Suppressor macrophage (primary cell): ENCODE results near the gene KLK10.

Experiments
- DNase-seq, 4 experiments: peaks; one replicate each; pipeline ENCODE4 v3.0.0-alpha.2; 2020 to 2022
- total RNA-seq, 17 experiments: gene quantifications; one replicate each; lab custom pipeline; 2026; ENCODE audit warnings: mixed read lengths in 6 of 17, inconsistent platforms in 3 of 17; lab: John Stamatoyannopoulos, UW

KLK10 gene, protein sequence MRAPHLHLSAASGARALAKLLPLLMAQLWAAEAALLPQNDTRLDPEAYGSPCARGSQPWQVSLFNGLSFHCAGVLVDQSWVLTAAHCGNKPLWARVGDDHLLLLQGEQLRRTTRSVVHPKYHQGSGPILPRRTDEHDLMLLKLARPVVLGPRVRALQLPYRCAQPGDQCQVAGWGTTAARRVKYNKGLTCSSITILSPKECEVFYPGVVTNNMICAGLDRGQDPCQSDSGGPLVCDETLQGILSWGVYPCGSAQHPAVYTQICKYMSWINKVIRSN
- 0 to 2.0 (median 0) reads per million in 17 experiments for total RNA-seq

DNA sequence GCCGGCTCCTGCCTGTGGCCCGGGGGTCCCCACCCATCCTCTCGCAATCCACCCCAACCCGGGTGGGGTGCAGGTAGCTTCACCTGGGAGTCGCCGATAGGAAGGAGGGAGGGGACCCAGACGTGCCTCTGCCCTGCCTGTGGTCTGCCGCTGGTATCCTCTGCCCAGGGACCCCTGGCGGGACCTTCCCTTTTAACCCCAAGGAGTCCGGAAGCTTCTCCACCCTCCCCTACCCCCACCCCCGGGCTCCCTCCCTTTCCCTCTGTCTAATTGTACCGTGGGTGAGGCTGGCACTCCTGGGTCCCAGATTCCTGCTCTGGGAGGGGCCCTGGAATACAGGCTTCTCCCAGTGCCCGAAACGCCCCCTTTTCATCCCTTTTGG is at the start of gene KLK10:
TSS of gene KLK10 (minus strand) at position 166 of the 382 bp plus-strand sequence. CDS start 579 bp downstream, outside the sequence.
- no peak for DNase-seq

DNA sequence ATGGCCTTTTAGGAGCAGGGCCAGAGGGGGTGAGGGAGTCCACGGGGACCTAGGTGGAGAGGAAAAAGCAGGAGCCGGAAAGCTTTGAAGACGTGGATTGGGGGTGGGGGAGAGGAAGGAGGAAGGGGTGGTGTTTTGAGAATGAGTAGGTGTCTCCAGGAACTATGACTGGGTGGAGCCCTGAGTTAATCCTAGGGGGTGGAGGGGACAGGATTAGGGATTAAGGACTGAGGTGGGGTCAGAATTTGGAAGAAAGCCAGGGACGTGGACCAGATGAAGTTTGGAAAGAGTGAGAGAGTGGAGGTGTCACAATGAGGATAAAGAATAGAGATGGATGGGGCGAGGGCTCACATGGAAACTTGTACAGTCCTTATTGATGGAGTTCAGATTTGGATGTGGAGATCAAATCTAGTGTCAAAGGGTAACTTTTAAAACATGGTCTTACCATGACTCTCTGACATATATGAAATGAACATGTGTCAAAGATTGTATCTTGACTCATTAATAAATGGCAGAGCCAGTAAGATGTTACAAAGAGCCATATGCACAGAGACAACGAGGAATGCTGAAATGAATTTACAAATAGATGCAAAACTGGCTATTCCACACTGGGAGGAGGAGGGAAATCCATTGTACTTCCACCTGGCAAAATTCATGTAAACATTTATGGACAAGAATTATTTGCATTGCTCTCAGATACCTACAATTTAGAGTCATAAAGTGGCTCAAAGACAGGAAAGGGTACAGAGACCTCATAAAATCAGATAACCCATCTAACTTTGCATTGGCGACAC is 47.1 kb upstream of the KLK10 start:
- no peak for DNase-seq

DNA sequence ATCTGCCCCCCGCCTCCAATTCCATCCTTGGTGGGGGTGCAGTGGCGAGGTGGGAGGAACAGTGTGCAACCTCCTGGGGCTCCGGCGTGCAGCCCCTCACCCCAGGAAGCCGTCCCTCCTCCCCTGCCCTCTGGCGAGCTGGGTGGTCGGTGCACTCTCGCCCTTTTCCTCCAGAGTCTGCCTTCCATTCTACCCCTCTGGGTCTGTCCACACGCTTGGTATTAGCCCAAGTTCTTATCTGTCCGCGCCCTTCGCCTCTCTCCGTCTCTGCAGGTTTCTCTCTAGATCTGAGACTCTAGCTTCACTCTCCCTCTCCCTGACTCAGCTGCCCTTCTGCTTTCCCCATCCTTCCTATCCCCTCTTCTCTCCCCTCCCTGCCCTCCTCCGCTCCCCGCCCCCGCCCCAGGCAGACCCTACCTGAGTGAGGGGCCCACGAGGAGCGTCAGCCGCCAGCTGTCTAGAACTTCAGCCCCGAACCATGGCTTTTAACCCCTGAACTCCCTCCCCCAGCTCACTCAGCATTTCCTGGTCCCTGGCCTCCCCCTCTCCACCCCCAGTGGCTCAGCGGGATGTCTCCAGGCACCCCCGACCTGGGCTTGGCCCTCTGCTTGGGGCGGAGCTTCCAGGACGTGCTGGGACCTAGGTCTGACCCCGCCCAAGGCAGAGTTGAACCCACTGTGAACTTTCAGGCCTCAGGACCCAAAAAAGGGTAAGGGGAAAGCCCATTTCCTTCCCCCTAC is 45.9 kb upstream of the KLK10 start:
- no peak for DNase-seq

DNA sequence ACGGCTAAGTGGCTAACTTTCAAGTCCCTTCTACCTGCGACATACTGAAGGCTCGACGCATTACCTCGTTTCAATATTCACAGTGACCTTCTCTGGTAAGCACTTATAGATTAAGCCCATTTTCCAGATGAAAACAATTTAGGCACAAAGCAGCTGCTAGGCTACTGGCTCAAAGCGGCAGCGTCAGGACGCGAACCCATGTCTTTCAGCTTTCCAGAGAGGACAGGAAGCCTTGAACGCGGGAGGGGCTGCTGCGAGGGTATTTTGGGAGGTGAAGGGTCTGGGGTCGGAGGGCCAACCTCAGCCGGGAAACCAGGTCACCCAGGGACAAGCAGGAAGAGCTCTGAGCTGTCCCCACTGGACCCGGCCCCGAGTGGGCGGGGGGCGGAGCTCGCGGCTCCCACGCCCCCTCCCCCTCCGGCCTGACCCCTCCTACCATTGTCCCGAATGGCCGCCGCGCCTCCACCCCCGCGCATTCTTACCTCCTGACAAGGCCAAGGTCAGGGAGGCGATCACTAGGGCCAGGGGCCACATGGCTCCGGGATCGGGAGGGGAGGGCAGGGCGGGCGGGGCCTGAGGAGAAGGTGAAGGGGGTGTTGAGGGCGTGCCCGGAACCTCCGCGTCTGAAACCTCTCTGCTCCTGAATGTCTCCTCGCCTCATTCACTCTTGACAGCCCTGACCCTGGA is 45.2 kb upstream of the KLK10 start, which contains the start of gene KLK13:
TSS of gene KLK13 (minus strand) at position 559 of the 687 bp plus-strand sequence. CDS start at position 534, 25 bp downstream.
- DNase-seq, result peak; percentile 9 to 68 (median 41)

DNA sequence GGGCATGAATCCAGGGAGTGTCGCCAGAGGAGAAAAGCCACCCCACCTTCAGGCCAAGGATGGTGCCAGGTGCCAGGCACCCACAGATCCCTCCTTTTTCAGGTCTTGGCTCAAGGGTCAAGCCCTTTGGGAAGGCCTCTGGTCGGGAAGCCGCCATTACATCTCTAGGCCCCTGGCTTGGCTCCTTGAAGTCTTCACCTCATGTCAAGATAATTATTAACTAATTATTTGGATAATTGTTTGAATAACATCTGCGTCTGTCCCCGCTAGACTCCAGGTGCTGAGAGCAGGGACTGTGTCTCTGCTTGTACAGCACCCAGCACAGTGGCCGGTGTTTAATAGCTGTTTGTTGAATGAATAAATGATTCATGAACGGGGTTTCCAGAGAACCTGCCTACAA is 44.2 kb upstream of the KLK10 start:
- DNase-seq, result no peak

DNA sequence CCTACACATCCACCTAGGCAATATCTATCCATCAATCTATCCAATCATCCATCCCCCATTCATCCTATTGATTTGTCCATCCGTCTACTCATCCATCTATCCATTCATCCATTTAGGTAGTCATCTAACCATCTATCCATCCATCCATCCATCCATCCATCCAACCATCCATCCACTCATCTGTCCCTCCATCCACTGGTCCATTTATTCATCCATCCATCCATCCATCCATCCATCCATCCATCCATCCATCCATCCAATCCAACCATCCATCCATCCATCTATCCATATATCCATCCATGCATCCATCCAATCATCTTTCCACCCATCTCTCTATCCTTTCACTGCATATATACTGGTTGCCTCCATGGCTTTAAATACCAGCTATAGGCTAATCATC is 41.5 kb upstream of the KLK10 start:
- no peak for DNase-seq

DNA sequence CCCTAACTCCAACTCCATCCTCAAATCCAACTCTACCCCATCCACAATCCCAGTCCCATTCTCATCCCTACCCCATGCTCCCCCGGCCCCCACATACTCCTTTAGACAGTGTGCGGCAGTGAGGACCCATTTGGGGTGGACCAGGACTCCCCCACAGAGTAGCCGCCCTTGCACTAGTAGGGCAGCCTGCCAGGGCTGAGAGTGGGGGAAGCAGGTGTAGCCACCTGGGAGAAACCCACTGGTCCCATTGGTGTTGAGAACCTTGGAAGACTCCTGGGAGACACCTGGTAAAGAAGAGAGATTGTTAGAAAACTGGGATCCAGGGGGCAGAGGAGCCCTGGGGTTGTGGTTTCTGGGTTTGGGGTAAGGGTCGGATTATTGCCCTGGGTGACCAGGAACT is 40.8 kb upstream of the KLK10 start:
- no peak for DNase-seq

DNA sequence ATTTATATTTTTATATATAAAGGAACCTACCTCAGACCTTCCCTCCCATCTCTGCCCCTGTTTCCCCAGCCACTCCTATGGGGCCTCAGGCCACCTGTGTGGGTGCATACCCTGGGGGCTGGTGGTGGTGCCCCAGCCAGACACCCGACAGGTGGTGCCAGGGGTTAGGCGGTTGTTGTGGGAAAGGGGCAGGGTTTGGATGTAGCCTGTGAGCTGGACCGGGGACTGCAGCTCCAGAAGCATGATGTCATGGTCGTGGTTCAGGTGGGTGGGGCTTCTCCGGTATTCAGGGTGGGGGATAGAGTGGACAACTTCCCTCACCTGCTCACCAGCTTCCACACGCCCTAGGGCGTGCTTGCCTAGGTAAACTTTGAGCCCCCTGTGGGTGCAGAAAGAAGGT is 40.2 kb upstream of the KLK10 start:
- no peak for DNase-seq

DNA sequence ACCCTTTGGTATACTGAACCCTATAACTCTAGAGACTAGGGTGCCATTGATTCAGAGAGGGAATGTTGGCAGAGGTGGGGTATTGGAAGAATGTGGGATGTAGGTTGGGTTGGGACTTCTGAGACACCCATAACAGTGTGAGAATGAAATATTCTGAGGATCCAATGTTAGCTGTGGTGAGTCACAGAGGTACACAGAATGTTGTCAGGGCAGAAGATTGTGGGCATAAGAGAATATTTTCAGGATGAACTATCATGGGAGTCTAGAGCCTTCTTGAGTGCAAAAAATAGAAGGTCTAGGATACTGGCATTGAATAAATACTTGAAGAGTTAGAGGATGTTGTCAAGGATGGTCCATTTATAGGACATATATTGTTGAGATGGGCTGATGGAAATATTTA is 36.4 kb upstream of the KLK10 start:
- no peak for DNase-seq

DNA sequence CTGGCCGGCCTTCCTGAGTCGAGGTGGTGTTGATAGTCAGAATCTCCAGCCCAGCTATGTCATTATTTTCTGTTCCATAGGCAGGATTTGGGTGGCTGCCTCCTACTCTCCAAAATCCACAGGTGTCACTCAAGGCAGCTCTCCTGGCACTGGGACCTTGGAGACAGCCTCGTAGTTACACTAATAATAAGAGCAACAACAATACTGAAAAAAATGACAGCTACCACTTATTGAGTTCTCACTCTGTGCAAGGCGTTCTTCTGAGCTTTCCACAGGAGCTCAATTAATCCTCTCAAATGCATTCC is 27.5 kb upstream of the KLK10 start:
- no peak for DNase-seq

DNA sequence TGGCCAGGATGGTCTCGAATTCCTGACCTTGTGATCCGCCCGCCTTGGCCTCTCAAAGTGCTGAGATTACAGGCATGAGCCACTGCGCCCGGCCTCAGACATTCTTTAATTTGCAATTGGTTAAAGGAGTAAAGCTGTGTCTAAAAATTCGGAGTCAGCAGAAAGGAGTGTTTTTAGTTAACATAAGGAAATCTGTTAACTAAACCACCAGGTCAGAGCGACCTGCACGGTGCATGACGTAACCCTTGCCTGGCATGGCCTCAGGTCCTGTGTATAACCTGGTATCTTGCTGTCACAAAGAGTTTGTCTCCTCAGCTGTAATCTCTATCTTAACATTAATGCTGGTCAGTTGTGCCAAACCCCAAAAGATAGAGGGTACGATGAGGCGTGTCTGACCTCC is 24.8 kb upstream of the KLK10 start:
- DNase-seq, result no peak

DNA sequence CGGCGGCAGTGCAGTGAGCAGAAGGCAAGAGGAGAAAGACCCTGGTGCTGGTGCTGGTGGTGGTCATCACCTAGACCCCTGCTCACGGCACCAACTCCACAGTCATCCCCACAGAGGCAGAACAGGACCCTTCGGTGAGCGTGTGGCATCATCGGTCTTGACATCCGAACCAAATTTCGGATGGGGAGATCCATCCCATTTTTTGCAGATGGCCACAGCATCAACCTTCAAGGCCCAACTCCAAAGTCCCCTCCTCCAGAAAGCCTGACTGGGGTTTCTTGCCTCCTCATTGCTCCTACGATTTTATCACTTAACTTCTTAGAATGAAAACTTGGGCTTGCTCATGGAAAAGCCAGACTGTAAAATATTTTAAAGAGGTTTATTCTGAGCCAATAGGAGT is 24.0 kb upstream of the KLK10 start:
- no peak for DNase-seq

DNA sequence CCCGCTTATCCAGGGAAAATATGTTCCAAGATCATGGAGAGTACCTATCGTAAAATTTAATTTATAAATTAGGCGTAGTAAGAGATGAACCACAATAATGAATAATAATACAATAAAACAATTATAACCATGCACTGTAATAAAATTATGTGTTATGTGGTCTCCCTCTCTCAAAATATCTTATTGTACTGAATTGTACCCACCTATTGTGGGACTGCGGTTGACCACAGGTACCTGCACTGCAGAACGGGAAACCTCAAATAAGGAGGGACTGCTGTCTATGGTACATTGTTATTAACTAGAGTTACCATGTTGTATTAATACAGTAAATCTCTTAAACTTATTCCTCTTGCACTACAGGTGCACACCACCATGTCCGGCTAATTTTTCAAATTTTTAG is 20.6 kb upstream of the KLK10 start:
- no peak for DNase-seq

DNA sequence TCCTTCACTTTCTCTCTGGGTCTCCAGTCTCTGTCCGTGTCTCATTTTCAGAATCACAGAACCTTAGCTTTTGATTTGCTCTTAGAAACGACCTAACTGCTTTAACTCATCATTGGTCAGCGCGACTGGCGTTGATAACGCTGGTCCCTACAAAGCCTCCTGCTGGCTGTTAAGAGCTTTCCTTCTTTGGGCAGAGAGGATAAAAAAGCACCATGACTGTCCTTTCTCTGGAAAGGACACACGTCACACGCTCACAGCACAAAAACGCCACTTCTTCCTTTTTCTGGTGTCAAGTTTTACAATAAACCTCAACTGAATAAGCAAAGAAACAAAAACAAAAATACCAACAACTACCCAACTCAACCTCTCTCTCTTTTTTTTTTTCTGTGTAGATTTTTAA is 17.0 kb upstream of the KLK10 start:
- DNase-seq, result peak in 1 of 4 experiments; percentile 13

DNA sequence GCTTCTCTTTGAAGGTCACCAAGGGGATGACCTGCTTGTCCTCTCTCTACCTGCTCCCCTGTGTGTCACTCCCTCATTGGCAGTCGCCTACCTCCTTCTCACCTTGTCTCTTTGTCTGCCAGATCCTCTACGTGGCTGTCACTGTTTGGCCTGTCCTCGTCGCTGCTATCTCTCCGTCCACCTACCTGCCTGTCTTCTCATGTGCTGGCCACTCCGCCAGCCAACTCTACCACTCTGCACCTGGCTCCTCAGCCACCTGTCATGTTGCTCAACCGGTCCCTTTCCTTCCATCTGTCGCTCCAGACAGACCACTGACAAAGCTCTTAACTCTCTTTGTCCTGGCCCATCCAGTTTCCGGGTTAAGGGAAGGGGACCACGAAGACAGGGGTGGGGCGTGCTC is 15.2 kb upstream of the KLK10 start, which contains the start of gene KLK12:
TSS of gene KLK12 (minus strand) at position 299 of the 400 bp plus-strand sequence. CDS start 381 bp downstream, outside the sequence.
- DNase-seq, result no peak

DNA sequence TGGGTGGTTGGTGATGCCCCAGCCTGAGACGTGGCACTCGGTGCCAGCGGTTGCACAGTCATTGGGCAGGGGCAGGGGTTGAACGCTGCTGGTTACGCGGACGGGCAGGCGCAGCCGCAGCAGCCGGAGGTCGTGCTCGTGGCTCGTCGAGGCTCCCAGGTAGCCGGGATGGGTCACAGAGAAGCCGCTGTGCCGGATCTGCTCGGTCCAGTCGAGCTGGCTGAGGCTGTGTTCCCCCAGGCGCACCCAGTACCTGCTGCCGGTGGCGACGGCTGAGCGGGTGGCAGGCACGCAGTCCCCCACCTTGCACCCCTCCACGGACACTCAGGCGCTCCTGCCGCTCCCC is 12.3 kb upstream of the KLK10 start:
- no peak for DNase-seq

DNA sequence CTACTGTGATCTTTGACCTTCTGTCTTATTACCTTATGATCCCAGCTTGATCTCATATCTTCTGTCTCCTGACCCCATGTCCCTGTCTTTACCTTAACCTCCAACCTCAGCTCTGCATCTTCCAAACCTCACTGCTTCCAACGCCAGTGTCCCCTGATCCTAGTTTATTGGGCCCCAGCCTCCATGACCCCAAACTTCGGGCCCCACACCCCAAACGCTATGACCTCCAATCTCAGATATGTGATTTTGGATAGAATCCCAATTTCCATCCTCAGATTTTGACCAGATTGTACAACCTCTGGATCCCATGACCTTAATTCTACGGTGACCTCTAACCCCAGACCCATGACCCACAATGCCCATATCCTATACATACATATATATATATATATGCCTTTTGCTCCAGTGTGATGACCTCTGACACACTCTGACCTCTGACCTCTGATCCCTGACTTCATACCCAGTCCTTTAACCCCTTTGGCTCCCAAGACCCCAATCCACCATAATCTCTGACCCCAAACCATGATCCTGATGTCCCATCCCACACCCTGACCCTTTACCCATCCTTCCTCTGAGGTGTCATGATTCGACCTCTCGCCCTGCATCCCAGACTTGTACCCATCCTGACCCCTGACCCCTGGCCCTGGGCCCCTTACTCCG is 11.8 kb upstream of the KLK10 start:
- DNase-seq, result no peak

DNA sequence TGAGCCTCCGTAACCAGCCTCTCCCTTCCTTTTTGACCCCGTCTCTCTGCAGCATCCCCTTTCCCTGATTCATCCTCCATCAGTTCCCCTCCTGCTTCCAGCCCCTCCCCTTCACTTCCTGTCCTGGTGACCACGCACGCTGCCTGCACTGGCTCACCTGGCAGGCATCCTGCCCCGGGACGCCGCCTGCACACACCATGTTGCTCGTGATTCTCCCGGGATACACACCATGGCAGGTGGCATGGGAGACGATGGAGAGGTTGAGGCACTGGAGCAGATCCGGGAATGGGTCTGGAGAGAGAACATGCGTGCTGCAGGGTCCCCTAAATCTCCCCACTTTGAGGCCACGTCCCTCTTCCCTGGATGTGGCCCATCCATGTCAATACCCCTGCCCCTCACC is 11.1 kb upstream of the KLK10 start:
- no peak for DNase-seq

DNA sequence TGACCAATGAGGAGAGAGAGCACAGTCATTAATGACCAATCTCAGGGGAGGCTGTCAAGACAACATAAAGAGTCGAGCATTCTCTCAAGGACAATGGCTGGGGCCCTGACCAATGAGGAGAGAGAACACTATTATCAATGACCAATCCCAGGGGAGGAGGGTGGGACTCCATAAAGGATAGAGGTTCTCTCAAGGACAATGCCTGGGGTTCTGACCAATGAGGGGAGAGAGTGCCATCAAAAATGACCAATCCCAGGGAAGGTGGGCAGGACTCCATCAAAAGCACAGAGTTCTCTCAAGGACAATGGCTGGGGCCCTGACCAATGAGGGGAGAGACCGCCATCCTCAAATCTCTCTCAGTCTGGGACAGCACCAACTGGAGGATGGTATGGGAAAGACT is 10.2 kb upstream of the KLK10 start:
- no peak for DNase-seq

DNA sequence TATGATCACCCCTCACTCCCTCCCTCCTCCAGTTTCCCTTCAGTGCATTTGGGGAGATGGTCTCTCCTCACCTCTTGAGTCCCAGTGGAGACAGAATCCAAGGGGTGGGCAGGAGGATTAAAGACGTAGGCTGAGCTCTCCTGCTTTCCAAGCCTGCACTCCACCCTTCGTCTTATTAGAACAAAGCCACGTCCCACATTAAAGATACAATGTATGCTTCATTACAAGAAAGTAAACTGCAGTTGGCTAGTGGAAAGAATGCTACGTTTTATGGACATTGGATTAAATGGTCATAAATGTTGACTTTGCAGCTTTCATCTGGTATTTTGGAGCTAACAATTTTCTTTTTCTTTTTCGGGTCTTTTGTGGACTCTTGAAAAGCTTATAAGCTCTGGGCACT is 8.4 kb upstream of the KLK10 start:
- no peak for DNase-seq

DNA sequence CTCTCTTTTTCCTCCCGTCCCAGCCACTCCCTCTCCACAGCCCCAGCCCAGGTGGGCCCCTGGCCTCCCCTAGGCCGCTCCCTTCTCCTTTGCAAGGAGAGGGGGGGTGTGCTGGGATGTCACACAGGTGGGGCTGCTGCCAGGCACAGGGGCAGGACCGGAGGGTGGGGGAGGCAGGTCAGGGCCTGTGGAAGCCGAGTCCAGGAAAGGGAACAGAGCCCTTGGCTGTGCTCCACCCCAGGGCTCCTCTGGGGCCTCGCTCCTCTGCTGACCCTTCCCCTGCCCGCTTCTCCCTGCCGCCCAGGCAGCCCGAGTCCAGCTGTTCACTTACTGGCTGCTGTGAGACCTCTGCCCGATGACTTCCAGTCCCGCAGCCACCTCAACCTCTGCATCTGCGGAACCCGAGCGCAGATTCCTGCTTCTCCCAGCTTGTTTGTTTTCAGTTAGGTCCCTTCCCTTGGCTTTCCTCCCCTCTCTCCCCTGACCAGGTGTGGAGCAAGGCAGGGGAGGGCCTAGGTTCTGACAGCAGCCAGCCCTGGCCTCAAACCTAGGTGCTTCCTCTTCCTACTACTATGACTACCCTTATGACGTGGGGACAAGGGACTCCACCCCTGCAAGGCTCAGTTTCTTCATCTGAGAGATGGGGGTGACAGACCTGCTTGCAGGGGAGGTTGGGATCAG is 7.8 kb upstream of the KLK10 start:
- no peak for DNase-seq

DNA sequence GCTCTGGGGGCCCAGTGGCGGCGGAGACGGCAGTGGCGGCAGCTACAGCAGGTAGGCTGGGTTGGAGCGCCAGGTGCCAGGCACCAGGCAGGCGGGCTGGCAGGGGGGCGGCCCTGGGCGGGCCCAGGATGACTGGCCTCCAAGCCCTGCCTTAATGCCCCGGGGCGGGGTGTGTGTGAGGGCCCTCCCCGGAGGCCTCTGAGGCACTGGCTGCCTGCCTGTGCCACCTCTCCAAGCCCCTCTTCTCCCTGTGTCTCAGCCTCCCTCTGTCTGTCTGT is 7.0 kb upstream of the KLK10 start, which contains the start of gene KLK11:
TSS of gene KLK11 (minus strand) at position 63 of the 278 bp plus-strand sequence. CDS start 985 bp downstream, outside the sequence.
- no peak for DNase-seq
